MG63 (cell line): Measurements from ENCODE around the gene TMBIM1. TPM values are rescaled to one million over a fixed set of nuclear protein-coding genes. Genes with fewer than 3 reads are reported as not detected.

Experiments used
- DNase-seq: peaks from one replicate; pipeline ENCODE4 v3.0.0-alpha.2; 2020
- H3K27me3 ChIP-seq: fragments of 250-450 bp; sonication (Bioruptor Pico); 2 replicates; pipeline ENCODE4 v1.5.1; 2020; ENCODE audit warnings: mild to moderate bottlenecking, moderate library complexity
- H3K36me3 ChIP-seq: fragments of 250-450 bp; sonication (Bioruptor Pico); 2 replicates; pipeline ENCODE4 v1.5.1; 2020; ENCODE audit warnings: mild to moderate bottlenecking, moderate library complexity
- H3K4me3 ChIP-seq: fragments of 250-450 bp; sonication (Bioruptor Pico); 2 replicates; pipeline ENCODE4 v1.5.1; 2020; ENCODE audit warnings: mild to moderate bottlenecking, moderate library complexity
- H3K9me3 ChIP-seq: fragments of 250-450 bp; sonication (Bioruptor Pico); 2 replicates; pipeline ENCODE4 v1.5.1; 2020; ENCODE audit warnings: mild to moderate bottlenecking, moderate library complexity
- total RNA-seq: library from RNA; depleted of rRNA; stranded (reverse); fragments of >200 nt; shearing (Covaris generic); gene quantifications from 2 replicates; pipeline ENCODE4 v1.2.3, GENCODE V29; 2014; ENCODE audit warnings: low replicate concordance; rRNA removed

Gene TMBIM1
- 81.0 and 125 TPM in 2 replicates for total RNA-seq

- DNase-seq: peak; percentile 70
Observed at GRCh38 chr2:218292048-218293014, at the start of gene TMBIM1. TSS of gene TMBIM1 (minus strand) at chr2:218292503. CDS start at chr2:218282141, 10,362 bp downstream.

GRCh38 chr2:218341381-218341780, 49.1 kb upstream of the TMBIM1 start:
- Histone ChIP-seq H3K36me3 (no peaks in the 10 kb centered on the region), H3K9me3 (no peaks in the 10 kb centered on the region)
- no peak for DNase-seq

More at GRCh38 chr2:218292048-218293014, at the start of gene TMBIM1:
- Histone ChIP-seq H3K4me3 (peak within 1 kb of the TSS; percentile 81), H3K36me3 (no peaks in the 10 kb centered on the region; the same call in none of the 2 replicates), H3K9me3 (no peaks in the 10 kb centered on the region), H3K27me3 (no peaks in the 10 kb centered on the region)

GRCh38 chr2:218340656-218341055, 48.4 kb upstream of the TMBIM1 start:
- Histone ChIP-seq H3K4me3 (no peak overlapping the region), H3K36me3 (no peaks in the 10 kb centered on the region), H3K9me3 (no peaks in the 10 kb centered on the region), H3K27me3 (no peaks in the 10 kb centered on the region)
- no peak for DNase-seq

More at GRCh38 chr2:218341381-218341780, 49.1 kb upstream of the TMBIM1 start:
- Histone ChIP-seq H3K4me3 (no peak overlapping the region), H3K27me3 (no peaks in the 10 kb centered on the region)

- H3K27me3 ChIP-seq: no peaks in the 10 kb centered on the region
- H3K4me3 ChIP-seq: no peak overlapping the region
- DNase-seq: no peak
- no peaks in the 10 kb centered on the region for H3K36me3 ChIP-seq
- no peaks in the 10 kb centered on the region for H3K9me3 ChIP-seq
Observed at GRCh38 chr2:218334531-218334930, 42.2 kb upstream of the TMBIM1 start.

GRCh38 chr2:218332920-218333645, 40.8 kb upstream of the TMBIM1 start:
- Histone ChIP-seq H3K9me3 (no peaks in the 10 kb centered on the region), H3K36me3 (no peaks in the 10 kb centered on the region), H3K4me3 (no peak overlapping the region), H3K27me3 (no peaks in the 10 kb centered on the region)
- no peak for DNase-seq

- no peak for DNase-seq
- Histone ChIP-seq H3K9me3 (no peaks in the 10 kb centered on the region), H3K27me3 (no peaks in the 10 kb centered on the region), H3K36me3 (no peaks in the 10 kb centered on the region), H3K4me3 (no peak overlapping the region)
Observed at GRCh38 chr2:218332288-218332687, 40.0 kb upstream of the TMBIM1 start.

GRCh38 chr2:218331745-218332144, 39.4 kb upstream of the TMBIM1 start:
- DNase-seq: no peak
- Histone ChIP-seq H3K4me3 (no peak overlapping the region), H3K9me3 (no peaks in the 10 kb centered on the region), H3K36me3 (no peaks in the 10 kb centered on the region), H3K27me3 (no peaks in the 10 kb centered on the region)

- no peak for DNase-seq
- no peak overlapping the region for H3K4me3 ChIP-seq
- no peaks in the 10 kb centered on the region for H3K9me3 ChIP-seq
- H3K36me3 ChIP-seq: no peaks in the 10 kb centered on the region
- no peaks in the 10 kb centered on the region for H3K27me3 ChIP-seq
Observed at GRCh38 chr2:218329826-218330593, 37.7 kb upstream of the TMBIM1 start.

GRCh38 chr2:218329027-218329825, 36.9 kb upstream of the TMBIM1 start:
- DNase-seq: no peak
- Histone ChIP-seq H3K36me3 (no peaks in the 10 kb centered on the region), H3K9me3 (no peaks in the 10 kb centered on the region), H3K27me3 (no peaks in the 10 kb centered on the region), H3K4me3 (no peak overlapping the region)

GRCh38 chr2:218328294-218328693, 36.0 kb upstream of the TMBIM1 start:
- Histone ChIP-seq H3K9me3 (no peaks in the 10 kb centered on the region), H3K27me3 (no peaks in the 10 kb centered on the region), H3K4me3 (no peak overlapping the region), H3K36me3 (no peaks in the 10 kb centered on the region)
- DNase-seq: no peak

- no peaks in the 10 kb centered on the region for H3K27me3 ChIP-seq
- no peak for DNase-seq
- no peak overlapping the region for H3K4me3 ChIP-seq
- no peaks in the 10 kb centered on the region for H3K9me3 ChIP-seq
- H3K36me3 ChIP-seq: no peaks in the 10 kb centered on the region
Observed at GRCh38 chr2:218327451-218328210, 35.3 kb upstream of the TMBIM1 start.

- Histone ChIP-seq H3K9me3 (no peaks in the 10 kb centered on the region), H3K36me3 (no peaks in the 10 kb centered on the region), H3K4me3 (no peak overlapping the region), H3K27me3 (no peaks in the 10 kb centered on the region)
- no peak for DNase-seq
Observed at GRCh38 chr2:218326315-218326714, 34.0 kb upstream of the TMBIM1 start.

GRCh38 chr2:218325566-218326160, 33.4 kb upstream of the TMBIM1 start:
- Histone ChIP-seq H3K9me3 (no peaks in the 10 kb centered on the region), H3K36me3 (no peaks in the 10 kb centered on the region), H3K27me3 (no peaks in the 10 kb centered on the region), H3K4me3 (no peak overlapping the region)
- DNase-seq: no peak

- Histone ChIP-seq H3K4me3 (peak overlapping the region; percentile 54), H3K36me3 (no peaks in the 10 kb centered on the region), H3K9me3 (no peaks in the 10 kb centered on the region), H3K27me3 (no peaks in the 10 kb centered on the region)
- peak; percentile 10 for DNase-seq
Observed at GRCh38 chr2:218323526-218324472, 31.5 kb upstream of the TMBIM1 start.
